K562 treated with DMSO at 1 percent for 4 hours (cell line): ENCODE measurements around the gene TBX19. TPM values are rescaled to one million over a fixed set of nuclear protein-coding genes. Genes with fewer than 3 reads are reported as not detected.

Experiments used
- total RNA-seq: library from RNA; unstranded; fragments of 300-600 nt; gene quantifications from 2 replicates; pipeline ENCODE4 v1.2.3, GENCODE V29; 2022; ENCODE audit not compliant: insufficient read depth

The TBX19 gene
- total RNA-seq: 4.2 and 4.5 TPM in 2 replicates

GRCh38 chr1:168280296-168280927, at the start of gene TBX19:
Gene TBX19, plus strand, starts transcription at chr1:168280877. Its CDS starts 214 bp downstream, at chr1:168281091.

Other genes with a start within 250 kb of the TBX19 start
- gene GPR161, start 143.9 kb upstream of the TBX19 start, total RNA-seq: 0.67 and 1.7 TPM in 2 replicates
- gene TIPRL, start 101.9 kb upstream of the TBX19 start, total RNA-seq: 23.8 and 26.8 TPM in 2 replicates
- 4.1 and 4.5 TPM in 2 replicates for gene SFT2D2, start 54.9 kb upstream of the TBX19 start, total RNA-seq